ENCODE results near the gene PCNX1. TPM values are rescaled to one million over a fixed set of nuclear protein-coding genes. Genes with fewer than 3 reads are reported as not detected.

Gene PCNX1
- total RNA-seq, 1 donor, result 51.0 TPM

DNA sequence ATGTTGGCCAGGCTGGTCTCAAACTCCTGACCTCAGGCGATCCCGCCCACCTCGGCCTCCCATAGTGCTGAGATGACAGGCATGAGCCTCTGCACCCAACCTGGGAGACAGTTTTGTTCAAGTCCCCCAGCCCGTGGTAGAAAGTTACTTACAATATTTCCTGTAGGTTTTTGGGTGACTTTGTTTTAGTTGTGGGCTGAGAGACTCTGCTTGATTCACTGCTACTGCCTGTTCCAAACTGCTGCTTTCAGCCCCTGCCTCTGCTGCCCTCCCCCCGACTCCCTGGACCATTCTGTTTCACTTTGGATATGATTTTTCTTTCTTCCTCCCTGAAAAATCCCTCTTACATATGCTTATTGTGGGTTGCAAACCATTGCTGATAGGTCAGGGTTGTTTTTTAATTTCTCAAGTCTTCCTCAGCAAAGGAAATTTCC, 13.4 kb upstream of the PCNX1 start:
- Histone ChIP-seq H3K36me3 (ENCODE audit: insufficient read depth, low read length) (no peaks in the 10 kb centered on the region), H3K4me1 (ENCODE audit: insufficient read depth, low read length) (peaks cover 27% of the 10 kb centered on the region), H3K27ac (ENCODE audit: low read depth, low read length) (no peak overlapping the region), H2AFZ (ENCODE audit: low read length) (no peak overlapping the region), H4K20me1 (ENCODE audit: insufficient read depth, low read length) (no peaks in the 10 kb centered on the region), H3K4me2 (ENCODE audit: insufficient read depth, low read length) (no peak overlapping the region), H3K4me3 (ENCODE audit: insufficient read depth, low read length) (no peak overlapping the region), H3K79me2 (ENCODE audit: insufficient read depth, low read length) (no peaks in the 10 kb centered on the region), H3K9me3 (ENCODE audit: low read depth, low read length) (no peaks in the 10 kb centered on the region), H3K27me3 (ENCODE audit: insufficient read depth, low read length) (no peaks in the 10 kb centered on the region)
- DNase-seq (ENCODE audit: insufficient read length, low spot score, missing footprints), result no peak
- TF ChIP-seq, protein P1, sequence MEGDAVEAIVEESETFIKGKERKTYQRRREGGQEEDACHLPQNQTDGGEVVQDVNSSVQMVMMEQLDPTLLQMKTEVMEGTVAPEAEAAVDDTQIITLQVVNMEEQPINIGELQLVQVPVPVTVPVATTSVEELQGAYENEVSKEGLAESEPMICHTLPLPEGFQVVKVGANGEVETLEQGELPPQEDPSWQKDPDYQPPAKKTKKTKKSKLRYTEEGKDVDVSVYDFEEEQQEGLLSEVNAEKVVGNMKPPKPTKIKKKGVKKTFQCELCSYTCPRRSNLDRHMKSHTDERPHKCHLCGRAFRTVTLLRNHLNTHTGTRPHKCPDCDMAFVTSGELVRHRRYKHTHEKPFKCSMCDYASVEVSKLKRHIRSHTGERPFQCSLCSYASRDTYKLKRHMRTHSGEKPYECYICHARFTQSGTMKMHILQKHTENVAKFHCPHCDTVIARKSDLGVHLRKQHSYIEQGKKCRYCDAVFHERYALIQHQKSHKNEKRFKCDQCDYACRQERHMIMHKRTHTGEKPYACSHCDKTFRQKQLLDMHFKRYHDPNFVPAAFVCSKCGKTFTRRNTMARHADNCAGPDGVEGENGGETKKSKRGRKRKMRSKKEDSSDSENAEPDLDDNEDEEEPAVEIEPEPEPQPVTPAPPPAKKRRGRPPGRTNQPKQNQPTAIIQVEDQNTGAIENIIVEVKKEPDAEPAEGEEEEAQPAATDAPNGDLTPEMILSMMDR (IDR thresholded peaks at IDR 0.05; ENCODE audit: extremely low read depth, low read depth, low read length), result no peak

DNA sequence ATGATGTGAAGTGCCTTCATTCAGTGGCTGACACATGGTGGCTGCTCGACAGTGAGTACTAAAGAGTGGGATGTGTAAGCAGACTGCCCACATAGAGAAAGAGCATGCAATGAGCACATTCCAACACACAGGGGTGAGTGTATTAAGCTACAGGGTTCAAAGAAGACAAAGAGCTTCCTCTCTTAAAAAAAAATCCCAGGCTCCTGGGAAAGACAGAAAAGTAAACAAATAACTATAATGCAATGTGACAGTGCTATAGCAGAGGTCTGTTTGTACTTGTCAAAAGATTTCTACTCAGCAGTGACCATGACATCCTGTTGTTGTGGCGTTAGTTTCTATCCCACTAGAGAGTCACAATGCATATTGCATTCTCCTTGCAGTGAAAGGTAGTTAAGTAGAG, 12.4 kb upstream of the PCNX1 start:
- H3K9me3 ChIP-seq (ENCODE audit: low read depth, low read length), result no peaks in the 10 kb centered on the region
- peaks cover 20% of the 10 kb centered on the region for H3K4me1 ChIP-seq (ENCODE audit: insufficient read depth, low read length)
- H3K4me2 ChIP-seq (ENCODE audit: insufficient read depth, low read length), result no peak overlapping the region
- no peak for DNase-seq (ENCODE audit: insufficient read length, low spot score, missing footprints)
- no peaks in the 10 kb centered on the region for H3K36me3 ChIP-seq (ENCODE audit: insufficient read depth, low read length)
- no peak overlapping the region for H2AFZ ChIP-seq (ENCODE audit: low read length)
- no peaks in the 10 kb centered on the region for H4K20me1 ChIP-seq (ENCODE audit: insufficient read depth, low read length)
- H3K27ac ChIP-seq (ENCODE audit: low read depth, low read length), result no peak overlapping the region
- no peaks in the 10 kb centered on the region for H3K27me3 ChIP-seq (ENCODE audit: insufficient read depth, low read length)
- TF ChIP-seq, protein P1 (IDR thresholded peaks at IDR 0.05; ENCODE audit: extremely low read depth, low read depth, low read length), result no peak
- H3K79me2 ChIP-seq (ENCODE audit: insufficient read depth, low read length), result no peaks in the 10 kb centered on the region
- H3K4me3 ChIP-seq (ENCODE audit: insufficient read depth, low read length), result no peak overlapping the region

DNA sequence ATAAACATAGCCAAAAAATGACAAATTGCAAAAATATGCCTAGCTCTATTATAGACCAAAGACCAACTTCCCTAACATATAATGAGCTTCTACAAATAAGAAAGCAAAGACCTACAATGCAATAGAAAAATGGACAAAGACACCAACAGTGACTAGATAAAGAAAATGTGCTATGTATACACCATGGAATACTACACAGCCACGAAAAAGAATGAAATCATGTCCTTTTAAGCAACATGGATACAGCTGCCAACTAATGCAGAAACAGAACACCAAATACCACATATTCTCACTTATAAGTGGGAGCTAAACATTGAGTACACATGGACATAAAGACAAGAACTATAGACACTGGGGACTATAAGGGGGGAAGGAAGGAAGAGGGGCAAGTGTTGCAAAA, 10.9 kb upstream of the PCNX1 start:
- H3K27ac ChIP-seq (ENCODE audit: low read depth, low read length), result no peak overlapping the region
- no peaks in the 10 kb centered on the region for H3K27me3 ChIP-seq (ENCODE audit: insufficient read depth, low read length)
- no peak overlapping the region for H2AFZ ChIP-seq (ENCODE audit: low read length)
- no peaks in the 10 kb centered on the region for H3K9me3 ChIP-seq (ENCODE audit: low read depth, low read length)
- H3K36me3 ChIP-seq (ENCODE audit: insufficient read depth, low read length), result no peaks in the 10 kb centered on the region
- TF ChIP-seq, protein P1 (IDR thresholded peaks at IDR 0.05; ENCODE audit: extremely low read depth, low read depth, low read length), result no peak
- no peaks in the 10 kb centered on the region for H4K20me1 ChIP-seq (ENCODE audit: insufficient read depth, low read length)
- DNase-seq (ENCODE audit: insufficient read length, low spot score, missing footprints), result no peak
- no peak overlapping the region for H3K4me2 ChIP-seq (ENCODE audit: insufficient read depth, low read length)
- H3K4me3 ChIP-seq (ENCODE audit: insufficient read depth, low read length), result no peak overlapping the region
- peaks cover 26% of the 10 kb centered on the region for H3K4me1 ChIP-seq (ENCODE audit: insufficient read depth, low read length)
- H3K79me2 ChIP-seq (ENCODE audit: insufficient read depth, low read length), result no peaks in the 10 kb centered on the region

DNA sequence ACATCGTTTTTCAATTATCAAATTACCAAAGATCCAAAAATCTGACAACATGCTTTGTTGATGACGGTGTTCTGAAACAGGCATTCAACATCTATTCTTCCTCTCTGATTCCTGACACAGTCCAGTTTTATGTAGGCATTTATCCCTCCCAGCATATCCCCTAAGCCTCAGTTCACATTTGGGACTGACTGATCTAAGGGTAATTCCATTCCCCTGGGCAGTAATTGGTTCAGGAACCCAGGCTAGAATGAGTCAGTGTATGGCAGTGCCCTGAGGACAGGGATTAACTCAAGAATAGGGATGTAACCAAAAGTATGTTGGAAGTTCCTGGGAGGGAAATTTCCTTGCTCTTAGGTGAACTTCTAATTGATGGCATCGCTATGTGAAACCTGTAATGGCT, 10.3 kb upstream of the PCNX1 start:
- Histone ChIP-seq H3K4me1 (ENCODE audit: insufficient read depth, low read length) (peaks cover 31% of the 10 kb centered on the region), H3K9me3 (ENCODE audit: low read depth, low read length) (no peaks in the 10 kb centered on the region), H3K27ac (ENCODE audit: low read depth, low read length) (peak overlapping the region; percentile 55), H2AFZ (ENCODE audit: low read length) (peak overlapping the region; percentile 17), H3K36me3 (ENCODE audit: insufficient read depth, low read length) (no peaks in the 10 kb centered on the region), H3K27me3 (ENCODE audit: insufficient read depth, low read length) (no peaks in the 10 kb centered on the region), H3K4me3 (ENCODE audit: insufficient read depth, low read length) (no peak overlapping the region), H4K20me1 (ENCODE audit: insufficient read depth, low read length) (no peaks in the 10 kb centered on the region), H3K4me2 (ENCODE audit: insufficient read depth, low read length) (peak overlapping the region; percentile 40), H3K79me2 (ENCODE audit: insufficient read depth, low read length) (no peaks in the 10 kb centered on the region)
- TF ChIP-seq, protein P1 (IDR thresholded peaks at IDR 0.05; ENCODE audit: extremely low read depth, low read depth, low read length), result no peak
- DNase-seq (ENCODE audit: insufficient read length, low spot score, missing footprints), result no peak
